ES-I3 (cell line): ENCODE data around the gene NTM.
"Not testable (repeated sequence)": the region's sequence is repeated elsewhere in the genome, so short reads cannot be mapped to it uniquely, and the experiment has no call there.

Experiments
- H3K36me3 ChIP-seq: 2 replicates; pipeline ENCODE4 v1.6.1; 2013; ENCODE audit warnings: mild to moderate bottlenecking, low read length, control low read depth, moderate library complexity; ENCODE audit not compliant: insufficient read depth
- H3K4me1 ChIP-seq: 2 replicates; pipeline ENCODE4 v1.6.1; 2013; ENCODE audit warnings: mild to moderate bottlenecking, control low read depth, low read length; ENCODE audit not compliant: insufficient read depth
- H3K9ac ChIP-seq: 2 replicates; pipeline ENCODE4 v1.6.1; 2013; ENCODE audit warnings: low read depth, mild to moderate bottlenecking, low read length, moderate library complexity
- H3K9me3 ChIP-seq: 2 replicates; pipeline ENCODE4 v1.6.1; 2013; ENCODE audit warnings: mild to moderate bottlenecking, low read length, moderate library complexity; ENCODE audit not compliant: control insufficient read depth, insufficient read depth

NTM gene

DNA sequence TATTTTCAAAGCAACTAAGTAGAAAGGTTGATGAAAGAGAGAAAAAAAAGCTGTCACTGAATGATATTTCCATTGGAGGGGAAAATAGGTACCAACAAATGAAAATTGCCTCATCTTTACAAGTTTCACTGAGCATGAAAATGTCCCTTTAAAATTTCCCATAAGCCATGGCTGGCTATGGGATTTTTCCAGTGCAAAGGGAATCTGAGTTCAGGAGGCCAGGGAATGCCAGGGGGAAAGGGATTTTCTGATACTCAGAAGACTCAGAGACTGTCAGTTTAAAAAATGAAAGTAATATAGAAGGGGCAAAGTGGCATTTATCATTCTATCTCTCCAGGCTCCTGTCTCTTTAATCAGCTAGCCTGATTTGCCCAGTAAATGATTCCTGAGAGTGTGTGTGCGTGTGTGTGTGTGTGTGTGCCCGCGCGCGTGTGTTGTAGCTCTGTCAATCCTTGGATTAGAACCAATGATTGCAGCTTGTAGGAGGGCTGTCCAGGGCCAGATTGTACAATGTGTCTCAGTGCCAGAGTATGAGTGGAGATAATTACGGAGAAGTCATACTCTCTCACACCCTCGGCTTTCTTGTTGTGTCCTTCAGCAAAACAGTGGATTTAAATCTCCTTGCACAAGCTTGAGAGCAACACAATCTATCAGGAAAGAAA is at the start of gene NTM:
Gene NTM, plus strand, starts transcription at position 526 of the 662 bp plus-strand sequence.
- Histone ChIP-seq H3K9me3 (no peaks in the 10 kb centered on the region), H3K36me3 (no peaks in the 10 kb centered on the region), H3K4me1 (peaks cover 33% of the 10 kb centered on the region), H3K9ac (peak within 1 kb of the TSS; percentile 43; the same call in 1 of the 2 replicates)

DNA sequence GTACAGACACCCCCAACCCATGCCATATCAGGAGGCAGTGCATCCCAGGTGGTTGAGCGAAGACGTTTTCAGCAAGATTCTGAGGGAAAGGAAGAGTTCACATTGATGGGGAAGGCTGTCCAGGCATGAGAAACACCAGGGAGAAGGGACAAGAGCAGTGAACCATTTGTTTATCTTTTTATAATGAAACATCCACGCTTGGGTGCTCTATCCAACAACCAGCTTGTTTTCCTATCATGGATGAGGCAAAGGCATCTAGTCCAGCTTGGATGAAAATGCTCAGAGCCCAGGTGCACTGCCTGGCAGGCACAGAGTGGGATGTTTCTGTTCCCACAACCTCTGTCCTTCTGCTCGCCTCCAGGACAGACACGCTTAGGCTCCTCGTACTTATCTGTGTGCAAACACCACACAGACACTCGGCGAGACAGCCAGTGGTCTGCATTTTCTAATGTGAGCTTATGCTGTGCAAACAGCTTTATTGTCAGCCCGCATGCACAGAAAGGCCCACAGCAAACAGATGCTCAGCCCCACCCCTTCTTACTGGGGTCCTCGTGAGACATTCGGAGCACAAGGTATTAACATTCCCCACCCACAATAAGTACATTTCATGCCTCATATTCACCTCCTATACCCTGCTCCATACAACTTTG is 45.4 kb upstream of the NTM start:
- no peaks in the 10 kb centered on the region; the same call in 1 of the 2 replicates for H3K36me3 ChIP-seq
- no peaks in the 10 kb centered on the region for H3K9me3 ChIP-seq
- no peaks in the 10 kb centered on the region for H3K4me1 ChIP-seq
- H3K9ac ChIP-seq, result no peak overlapping the region

- H3K4me1 ChIP-seq, result no peaks in the 10 kb centered on the region
- H3K36me3 ChIP-seq, result no peaks in the 10 kb centered on the region; the same call in 1 of the 2 replicates
- H3K9me3 ChIP-seq, result no peaks in the 10 kb centered on the region
These were observed 43.6 kb upstream of the NTM start for GRCh38 chr11:131326829-131327228.

DNA sequence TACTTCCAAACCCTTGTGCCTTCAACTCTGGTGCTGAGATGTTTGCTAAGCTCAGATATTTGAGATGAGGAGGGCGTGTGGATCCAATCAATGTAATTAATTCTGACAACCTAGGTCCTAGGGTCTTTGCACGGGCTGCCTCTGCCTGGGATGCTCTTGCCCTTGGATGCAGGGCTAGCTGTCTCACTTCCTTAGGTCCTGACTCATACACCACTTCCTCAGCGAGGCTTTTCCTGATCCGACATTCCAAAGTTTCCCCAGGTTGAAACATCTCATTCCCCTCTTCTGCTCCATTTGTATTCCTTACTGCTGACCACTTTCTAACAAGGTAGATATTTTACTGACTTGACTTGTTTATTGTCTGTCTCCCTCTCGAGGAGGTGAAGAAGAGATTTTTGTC is 43.0 kb upstream of the NTM start:
- H3K36me3 ChIP-seq, result no peaks in the 10 kb centered on the region; the same call in 1 of the 2 replicates
- no peaks in the 10 kb centered on the region for H3K9me3 ChIP-seq
- no peaks in the 10 kb centered on the region for H3K4me1 ChIP-seq
- H3K9ac ChIP-seq, result no peak overlapping the region

More at GRCh38 chr11:131326829-131327228, 43.6 kb upstream of the NTM start:
- H3K9ac ChIP-seq, result no peak overlapping the region

- Histone ChIP-seq H3K4me1 (no peaks in the 10 kb centered on the region), H3K36me3 (no peaks in the 10 kb centered on the region; the same call in 1 of the 2 replicates), H3K9me3 (no peaks in the 10 kb centered on the region), H3K9ac (no peak overlapping the region)
These were observed 41.6 kb upstream of the NTM start for GRCh38 chr11:131328843-131329242.

DNA sequence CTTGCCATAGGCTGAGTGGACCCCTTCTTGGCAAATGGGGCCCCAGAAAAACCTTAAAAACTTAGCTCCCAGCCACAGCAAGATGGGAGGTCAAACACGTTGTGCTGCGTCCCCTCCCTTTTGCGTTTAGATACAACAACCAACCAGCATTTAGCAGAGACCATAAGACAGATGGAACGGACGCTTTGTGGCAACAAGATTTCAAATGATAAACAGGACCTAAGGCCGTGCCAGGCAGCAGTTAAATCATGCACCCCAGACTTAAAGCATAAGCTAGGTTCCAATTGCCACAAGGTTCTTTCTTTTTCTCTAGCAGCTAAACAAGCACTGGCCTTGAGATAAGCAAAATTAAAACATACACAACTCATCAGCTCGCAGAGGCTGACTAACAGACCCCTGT is 39.4 kb upstream of the NTM start:
- H3K4me1 ChIP-seq, result no peaks in the 10 kb centered on the region
- no peaks in the 10 kb centered on the region; the same call in 1 of the 2 replicates for H3K36me3 ChIP-seq
- H3K9ac ChIP-seq, result no peak overlapping the region
- no peaks in the 10 kb centered on the region for H3K9me3 ChIP-seq

GRCh38 chr11:131331546-131331945 is 38.9 kb upstream of the NTM start:
- H3K9ac ChIP-seq, result no peak overlapping the region
- no peaks in the 10 kb centered on the region; the same call in 1 of the 2 replicates for H3K36me3 ChIP-seq
- H3K9me3 ChIP-seq, result no peaks in the 10 kb centered on the region
- H3K4me1 ChIP-seq, result no peaks in the 10 kb centered on the region

GRCh38 chr11:131334601-131335000 is 35.8 kb upstream of the NTM start:
- Histone ChIP-seq H3K36me3 (no peaks in the 10 kb centered on the region), H3K9ac (no peak overlapping the region), H3K4me1 (no peaks in the 10 kb centered on the region)

DNA sequence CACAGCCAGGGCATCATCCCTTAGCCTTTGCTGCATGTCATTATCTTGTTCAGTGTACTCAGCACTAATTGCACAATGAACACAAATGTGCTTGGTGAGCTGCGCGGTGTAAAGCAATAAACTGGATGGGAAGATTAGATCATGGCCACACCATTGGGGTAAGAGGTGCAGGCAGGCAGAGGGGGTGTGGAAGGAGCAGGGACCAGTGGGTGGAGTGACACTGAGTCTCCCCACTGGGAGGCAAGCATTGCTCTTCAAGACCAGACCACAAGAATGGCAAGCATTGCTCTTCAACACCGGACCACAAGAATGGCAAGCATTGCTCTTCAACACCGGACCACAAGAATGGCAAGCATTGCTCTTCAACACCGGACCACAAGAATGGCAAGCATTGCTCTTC is 28.5 kb upstream of the NTM start:
- not testable (repeated sequence) for H3K9ac ChIP-seq, H3K9me3 ChIP-seq, H3K4me1 ChIP-seq, H3K36me3 ChIP-seq

More at GRCh38 chr11:131334601-131335000, 35.8 kb upstream of the NTM start:
- no peaks in the 10 kb centered on the region for H3K9me3 ChIP-seq

- H3K36me3 ChIP-seq, H3K9ac ChIP-seq, H3K9me3 ChIP-seq, H3K4me1 ChIP-seq: not testable (repeated sequence)
These were observed 28.0 kb upstream of the NTM start for GRCh38 chr11:131342442-131342841.

GRCh38 chr11:131345406-131345805 is 25.0 kb upstream of the NTM start:
- Histone ChIP-seq H3K4me1 (no peaks in the 10 kb centered on the region), H3K9me3 (no peaks in the 10 kb centered on the region), H3K36me3 (peaks cover 2% of the 10 kb centered on the region; the same call in 1 of the 2 replicates), H3K9ac (no peak overlapping the region)

DNA sequence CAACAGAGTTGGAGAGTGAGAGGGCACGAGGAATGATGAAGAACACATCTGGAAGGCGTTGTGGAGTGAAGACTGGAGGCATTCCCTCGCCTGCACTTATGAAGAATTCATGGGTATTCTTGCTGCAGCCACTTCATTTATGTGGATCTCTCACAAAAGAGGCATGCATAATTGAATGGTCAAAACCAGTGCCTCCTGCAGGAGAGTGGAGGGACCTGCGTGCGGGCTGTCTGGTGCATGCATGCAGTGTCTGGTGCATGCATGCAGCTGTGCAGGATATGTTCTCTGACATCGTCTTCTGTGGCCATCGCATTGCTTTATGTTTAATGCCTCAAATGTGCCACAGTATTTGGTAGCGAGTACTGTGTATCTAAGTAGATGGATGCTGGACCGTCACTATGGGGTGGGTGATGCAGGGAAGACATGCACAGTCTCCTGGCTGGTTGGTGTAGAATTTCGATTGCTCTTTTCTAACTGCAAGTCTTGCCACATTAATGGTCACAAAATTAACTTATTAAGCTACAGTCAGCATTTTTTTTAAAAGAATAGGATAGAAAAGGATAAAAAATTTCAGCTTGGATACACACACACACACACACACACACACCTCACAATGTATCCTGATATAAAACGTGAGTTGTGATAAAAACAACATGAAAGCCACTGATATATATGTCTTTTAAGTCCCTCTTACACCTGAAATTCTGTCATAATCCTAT is 20.9 kb upstream of the NTM start:
- Histone ChIP-seq H3K9me3 (no peaks in the 10 kb centered on the region), H3K9ac (no peak overlapping the region), H3K4me1 (peaks cover 12% of the 10 kb centered on the region; the same call in 1 of the 2 replicates), H3K36me3 (peaks cover 2% of the 10 kb centered on the region; the same call in 1 of the 2 replicates)

GRCh38 chr11:131350872-131351271 is 19.5 kb upstream of the NTM start:
- Histone ChIP-seq H3K9ac (no peak overlapping the region), H3K36me3 (peaks cover 2% of the 10 kb centered on the region; the same call in 1 of the 2 replicates)

DNA sequence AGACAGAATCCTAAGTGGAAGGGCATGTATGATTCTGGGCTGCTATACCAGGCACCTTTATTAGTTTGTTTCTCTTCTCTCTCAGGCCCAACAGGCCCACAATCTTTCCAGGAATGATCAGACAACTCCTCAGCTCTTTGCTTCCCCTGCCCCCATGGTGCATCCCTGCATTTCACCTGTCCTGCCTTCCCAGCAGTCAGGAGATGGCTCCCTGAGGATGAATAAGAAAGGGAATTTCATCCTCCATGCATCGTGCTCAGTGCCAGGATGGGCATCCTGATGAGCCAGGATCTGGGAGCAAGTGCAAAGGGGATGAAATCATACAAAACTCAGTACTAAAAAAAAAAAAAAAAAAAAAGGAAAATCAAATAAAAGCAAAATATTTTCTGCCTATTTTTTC is 18.6 kb upstream of the NTM start:
- H3K9me3 ChIP-seq, result no peaks in the 10 kb centered on the region
- peaks cover 2% of the 10 kb centered on the region; the same call in 1 of the 2 replicates for H3K36me3 ChIP-seq
- H3K4me1 ChIP-seq, result peaks cover 12% of the 10 kb centered on the region; the same call in 1 of the 2 replicates
- no peak overlapping the region for H3K9ac ChIP-seq

More at GRCh38 chr11:131350872-131351271, 19.5 kb upstream of the NTM start:
- H3K9me3 ChIP-seq, result no peaks in the 10 kb centered on the region
- peaks cover 12% of the 10 kb centered on the region; the same call in 1 of the 2 replicates for H3K4me1 ChIP-seq
